HCT116 (cell line): ENCODE data around the gene CALHM1. TPM values are rescaled to one million over a fixed set of nuclear protein-coding genes. Genes with fewer than 3 reads are reported as not detected.

ENCODE experiments used
- ATAC-seq: fragments of 200-7000 bp; cut with Tn5 transposase; 2 replicates; pipeline ENCODE4 v1.9.1; 2020; ENCODE audit warnings: mild to moderate bottlenecking, moderate library complexity
- BruUV-seq: library from RNA; stranded (reverse); fragments of 400-500 nt; replicated peaks from 2 replicates; lab custom pipeline; 2021; lab: Mats Ljungman, UMichigan
- CTCF ChIA-PET: fragments of 300-600 bp; sonication (Branson Sonifier 250); formaldehyde crosslinking; loops from one replicate; lab custom pipeline; 2021; ENCODE audit warnings: antibody characterized with exemption; lab: Charles Lee
- POLR2A ChIA-PET: fragments of 300-600, 350-600 bp; sonication (Branson Sonifier 250); formaldehyde crosslinking; loops from one replicate; lab custom pipeline; 2021; ENCODE audit warnings: antibody characterized with exemption; lab: Charles Lee
- RAD21 ChIA-PET, 2 experiments: fragments of 300-600 bp; sonication (Branson Sonifier 250); formaldehyde crosslinking; loops; one replicate each; lab custom pipeline; 2023; ENCODE audit warnings: low total read pairs in 2 of 2; ENCODE audit not compliant: uncharacterized antibody in 2 of 2, unreplicated experiment in 2 of 2, low non-redundant PET in 1 of 2; lab: Charles Lee
- DNase-seq: peaks from one replicate; pipeline ENCODE4 v3.0.0-alpha.2; 2010; ENCODE audit warnings: low read depth, low spot score
- H2AFZ ChIP-seq: fragments of 200-600 bp; shearing (Covaris generic), sonication (generic); 2 replicates; pipeline ENCODE4 v1.6.1; 2017; ENCODE audit warnings: low read depth, mixed run types, mixed read lengths, antibody characterized with exemption, low read length; ENCODE audit not compliant: poor library complexity, severe bottlenecking
- H3K27ac ChIP-seq: 2 replicates; pipeline ENCODE4 v1.5.1; 2012; ENCODE audit warnings: low read depth, low read length
- H3K27me3 ChIP-seq: fragments of 200-600 bp; sonication (generic); 2 replicates; pipeline ENCODE4 v1.6.1; 2016; ENCODE audit warnings: mixed run types, low read length, mixed read lengths; ENCODE audit not compliant: insufficient read depth
- H3K36me3 ChIP-seq, 2 experiments: fragments of 200-500 bp in 1 of 2; fragments of 200-600 bp in 1 of 2; sonication (Bioruptor generic) in 1 of 2; sonication (generic) in 1 of 2; 2 replicates each; pipeline versions ENCODE4 v1.5.1 to v1.6.1; 2014 to 2016; ENCODE audit warnings: low read length in 2 of 2, inconsistent platforms in 1 of 2, mixed read lengths in 1 of 2, mixed run types in 1 of 2; ENCODE audit not compliant: insufficient read depth in 2 of 2, control insufficient read depth in 1 of 2
- H3K4me1 ChIP-seq, 2 experiments: fragments of 200-600 bp in 1 of 2; sonication (generic) in 1 of 2; 2 replicates each; pipeline versions ENCODE4 v1.5.1 to v1.6.1; 2012 to 2017; ENCODE audit warnings: low read length in 2 of 2, inconsistent platforms in 1 of 2, mild to moderate bottlenecking in 1 of 2, mixed read lengths in 1 of 2, mixed run types in 1 of 2, moderate library complexity in 1 of 2; ENCODE audit not compliant: insufficient read depth in 2 of 2, control insufficient read depth in 1 of 2
- H3K4me2 ChIP-seq: fragments of 200-600 bp; sonication (generic); 2 replicates; pipeline ENCODE4 v1.6.1; 2017; ENCODE audit warnings: mixed run types, low read length, mixed read lengths
- H3K4me3 ChIP-seq, 2 experiments: fragments of 200-600 bp in 1 of 2; sonication (generic) in 1 of 2; replicated peaks in 1 of 2; 2 replicates each; pipeline ENCODE4 v1.5.1; 2011 to 2016; ENCODE audit warnings: low read length in 2 of 2, control low read depth in 1 of 2, low read depth in 1 of 2, mild to moderate bottlenecking in 1 of 2, mixed read lengths in 1 of 2, mixed run types in 1 of 2
- H3K79me2 ChIP-seq: fragments of 200-600 bp; sonication (generic); 2 replicates; pipeline ENCODE4 v1.6.1; 2017; ENCODE audit warnings: mild to moderate bottlenecking, mixed run types, low read length, moderate library complexity, mixed read lengths; ENCODE audit not compliant: insufficient read depth
- H3K9ac ChIP-seq: fragments of 200-600 bp; sonication (generic); 2 replicates; pipeline ENCODE4 v1.6.1; 2016; ENCODE audit warnings: low read length, mixed read lengths
- H3K9me2 ChIP-seq: fragments of 200-600 bp; sonication (generic), shearing (Covaris generic); 2 replicates; pipeline ENCODE4 v1.6.1; 2017; ENCODE audit warnings: mixed run types, mild to moderate bottlenecking, moderate library complexity; ENCODE audit not compliant: insufficient read depth
- H3K9me3 ChIP-seq, 2 experiments: fragments of 200-500 bp in 1 of 2; fragments of 200-600 bp in 1 of 2; sonication (Bioruptor generic) in 1 of 2; sonication (generic) in 1 of 2; 2 replicates each; pipeline ENCODE4 v1.6.1; 2014 to 2017; ENCODE audit warnings: low read length in 2 of 2, mixed read lengths in 2 of 2, inconsistent platforms in 1 of 2, low read depth in 1 of 2, mild to moderate bottlenecking in 1 of 2, mixed run types in 1 of 2, moderate library complexity in 1 of 2; ENCODE audit not compliant: control insufficient read depth in 1 of 2, insufficient read depth in 1 of 2
- H4K20me1 ChIP-seq: fragments of 200-600 bp; sonication (generic), shearing (Covaris generic); 2 replicates; pipeline ENCODE4 v1.6.1; 2017; ENCODE audit warnings: mixed run types, mild to moderate bottlenecking, moderate library complexity; ENCODE audit not compliant: insufficient read depth
- ATF3 ChIP-seq: IDR thresholded peaks from 2 replicates; pipeline ENCODE4 v1.6.1; 2012
- CEBPB ChIP-seq: IDR thresholded peaks from 2 replicates; pipeline ENCODE4 v1.6.1; 2012; ENCODE audit warnings: low read depth
- CTCF ChIP-seq, 3 experiments: fragments of 200-600 bp in 1 of 3; sonication (generic) in 1 of 3; IDR thresholded peaks in 2 of 3; conservative IDR thresholded peaks in 1 of 3; 2 replicates each; pipeline ENCODE4 v1.5.1; 2012 to 2017; ENCODE audit warnings: low read depth in 2 of 3, low read length in 2 of 3, antibody characterized with exemption in 1 of 3, borderline replicate concordance in 1 of 3, control low read depth in 1 of 3, mild to moderate bottlenecking in 1 of 3, mixed read lengths in 1 of 3, mixed run types in 1 of 3, moderate library complexity in 1 of 3; ENCODE audit not compliant: insufficient read depth in 1 of 3
- ELF1 ChIP-seq: IDR thresholded peaks from 2 replicates; pipeline ENCODE4 v1.6.1; 2012; ENCODE audit warnings: low read depth, borderline replicate concordance
- EZH2 ChIP-seq: fragments of 200-600 bp; sonication (generic); IDR thresholded peaks from 2 replicates; pipeline ENCODE4 v1.6.1; 2017; ENCODE audit warnings: antibody characterized with exemption, mixed run types
- JUND ChIP-seq: IDR thresholded peaks from 2 replicates; pipeline ENCODE4 v1.6.1; 2012
- SIN3A ChIP-seq: IDR thresholded peaks from 2 replicates; pipeline ENCODE4 v1.6.1; 2012; ENCODE audit warnings: low read depth
- YY1 ChIP-seq: IDR thresholded peaks from 2 replicates; pipeline ENCODE4 v1.6.1; 2011; ENCODE audit warnings: low read length, low read depth, moderate library complexity, mild to moderate bottlenecking; ENCODE audit not compliant: insufficient replicate concordance; ENCODE audit errors: extremely low read depth
- ZBTB33 ChIP-seq: IDR thresholded peaks from 2 replicates; pipeline ENCODE4 v1.6.1; 2011; ENCODE audit warnings: mild to moderate bottlenecking, low read length, moderate library complexity; ENCODE audit not compliant: insufficient replicate concordance; ENCODE audit errors: extremely low read depth
- ZFX ChIP-seq: fragments of 450-650 bp; IDR thresholded peaks from 2 replicates; pipeline ENCODE4 v1.6.1; 2017
- ZNF274 ChIP-seq: fragments of 200-500 bp; sonication (Bioruptor generic); IDR thresholded peaks from 2 replicates; pipeline ENCODE4 v1.6.1; 2014; ENCODE audit warnings: mild to moderate bottlenecking, low read depth, low read length, inconsistent platforms
- intact Hi-C: fragments of 100-400 bp; cut with micrococcal nuclease; formaldehyde crosslinking; loops from 2 replicates; pipeline ENCODE4 v1.10.0; 2022
- total RNA-seq: library from RNA; stranded (reverse); gene quantifications from one replicate; pipeline ENCODE4 v1.2.1, GENCODE V29; 2021; ENCODE audit not compliant: unreplicated experiment

CALHM1 gene
- total RNA-seq, 1 experiment from 2014 or later = not detected

GRCh38 chr10:103440416-103440815 is 18.3 kb downstream of the CALHM1 start:
- peaks cover 5% of the 10 kb centered on the region for H3K79me2 ChIP-seq
- CTCF ChIA-PET = no interaction called here
- no peaks in the 10 kb centered on the region for H3K27me3 ChIP-seq
- no peaks in the 10 kb centered on the region for H3K9me2 ChIP-seq
- no peak overlapping the region for H3K4me2 ChIP-seq
- H2AFZ ChIP-seq = no peak overlapping the region
- intact Hi-C loops = no loop called here
- no peak overlapping the region for H3K27ac ChIP-seq
- H3K9me3 ChIP-seq = no peaks in the 10 kb centered on the region
- no peaks in the 10 kb centered on the region for H4K20me1 ChIP-seq
- peaks cover 83 to 86% of the 10 kb centered on the region in 2 experiments for H3K36me3 ChIP-seq
- H3K9ac ChIP-seq = no peak overlapping the region
- TF ChIP-seq SIN3A = no peak
- no peak for TF ChIP-seq ATF3
- no peak for TF ChIP-seq YY1
- TF ChIP-seq CTCF (IDR thresholded peaks at IDR 0.05 in 2 of 3, conservative IDR thresholded peaks at IDR 0.05 in 1 of 3; ENCODE audit: borderline replicate concordance in 1 of 3, insufficient read depth in 1 of 3, low read depth in 2 of 3, low read length in 2 of 3) = no peak
- no peak for TF ChIP-seq ZNF274
- H3K4me3 ChIP-seq = no peak overlapping the region
- DNase-seq = no peak
- no TSS peak for BruUV-seq
- H3K4me1 ChIP-seq = no peaks in the 10 kb centered on the region
- POLR2A ChIA-PET = no interaction called here
- RAD21 ChIA-PET = no interaction called here
- no peak for ATAC-seq

- BruUV-seq = no TSS peak
- peaks cover 81 to 84% of the 10 kb centered on the region in 2 experiments for H3K36me3 ChIP-seq
- ChIA-PET POLR2A (no interaction called here), RAD21 (no interaction called here), CTCF (no interaction called here)
- no peak for ATAC-seq
- H3K9me2 ChIP-seq = no peaks in the 10 kb centered on the region
- H3K27me3 ChIP-seq = no peaks in the 10 kb centered on the region
- H3K9me3 ChIP-seq = no peaks in the 10 kb centered on the region
- no peaks in the 10 kb centered on the region for H3K4me1 ChIP-seq
- intact Hi-C loops = no loop called here
- H4K20me1 ChIP-seq = no peaks in the 10 kb centered on the region
- DNase-seq = no peak
- no peak overlapping the region for H3K4me2 ChIP-seq
- no peak overlapping the region for H2AFZ ChIP-seq
- no peak overlapping the region for H3K4me3 ChIP-seq
- H3K79me2 ChIP-seq = peaks cover 5% of the 10 kb centered on the region
- H3K9ac ChIP-seq = no peak overlapping the region
- H3K27ac ChIP-seq = no peak overlapping the region
- TF ChIP-seq SIN3A (no peak), CTCF (IDR thresholded peaks at IDR 0.05 in 2 of 3, conservative IDR thresholded peaks at IDR 0.05 in 1 of 3; ENCODE audit: borderline replicate concordance in 1 of 3, insufficient read depth in 1 of 3, low read depth in 2 of 3, low read length in 2 of 3) (no peak), ZBTB33 (no peak), JUND (no peak), EZH2 (no peak), ELF1 (no peak), ZFX (no peak), CEBPB (no peak)
These were observed 18.9 kb downstream of the CALHM1 start for GRCh38 chr10:103439776-103440175.
